K562 (cell line): Measurements from ENCODE around the gene TRNT1. TPM values are rescaled to one million over a fixed set of nuclear protein-coding genes. Genes with fewer than 3 reads are reported as not detected.

Experiments used
- BRF1 ChIP-seq: IDR thresholded peaks from 3 replicates; pipeline ENCODE4 v1.6.1; 2011; ENCODE audit warnings: borderline replicate concordance, mild to moderate bottlenecking; ENCODE audit not compliant: insufficient read length; ENCODE audit errors: extremely low read depth
- CTCF ChIP-seq, 3 experiments: IDR thresholded peaks in 2 of 3; conservative IDR thresholded peaks in 1 of 3; 2 replicates each; pipeline ENCODE4 v1.5.1; 2011 to 2012; ENCODE audit warnings: low read length in 3 of 3, mild to moderate bottlenecking in 3 of 3, control low read depth in 2 of 3, improper control_type of control experiment in 1 of 3, inconsistent platforms in 1 of 3, low read depth in 1 of 3, mixed read lengths in 1 of 3, moderate library complexity in 1 of 3; ENCODE audit not compliant: insufficient read depth in 2 of 3
- MGA ChIP-seq: fragments of 450-650 bp; IDR thresholded peaks from 2 replicates; pipeline ENCODE4 v1.6.1; 2016; ENCODE audit warnings: mild to moderate bottlenecking, moderate library complexity
- MYC ChIP-seq, 2 experiments: fragments of 250-450 bp in 1 of 2; sonication (Bioruptor Pico) in 1 of 2; IDR thresholded peaks; 2 replicates each; pipeline versions ENCODE4 v1.5.1 to v1.6.1; 2012 to 2021; ENCODE audit warnings: low read depth in 2 of 2, borderline replicate concordance in 1 of 2, improper control_type of control experiment in 1 of 2, low read length in 1 of 2, mild to moderate bottlenecking in 1 of 2, moderate library complexity in 1 of 2
- MYNN ChIP-seq, 2 experiments: sonication (generic); formaldehyde crosslinking in 1 of 2; IDR thresholded peaks; 2 replicates each; pipeline versions ENCODE4 v1.5.0 to v1.6.1; 2016 to 2020; ENCODE audit warnings: antibody characterized with exemption in 1 of 2, missing genetic modification reagents in 1 of 2
- NR2C2 ChIP-seq, 2 experiments: fragments of 200-800 bp in 1 of 2; sonication (Bioruptor generic) in 1 of 2; sonication (generic) in 1 of 2; formaldehyde crosslinking in 1 of 2; IDR thresholded peaks; 2 replicates each; pipeline versions ENCODE4 v1.6.1 to v1.8.0; 2016 to 2022; ENCODE audit warnings: mild to moderate bottlenecking in 1 of 2, missing compliant biosample characterization in 1 of 2, missing genetic modification characterization in 1 of 2, missing genetic modification reagents in 1 of 2
- PML ChIP-seq: IDR thresholded peaks from 2 replicates; pipeline ENCODE4 v1.6.1; 2012; ENCODE audit warnings: low read length, inconsistent platforms
- RNF219 ChIP-seq: fragments of 250-450 bp; sonication (Bioruptor Pico); IDR thresholded peaks from 2 replicates; pipeline ENCODE4 v1.5.0; 2022; ENCODE audit warnings: mild to moderate bottlenecking
- SIRT6 ChIP-seq: IDR thresholded peaks from one replicate; pipeline ENCODE4 v1.6.1; 2012; ENCODE audit warnings: low read depth, mild to moderate bottlenecking, control low read depth, inconsistent platforms, low read length, moderate library complexity
- TCF7 ChIP-seq: sonication (generic); IDR thresholded peaks from 2 replicates; pipeline ENCODE4 v1.6.1; 2016; ENCODE audit warnings: antibody characterized with exemption, borderline replicate concordance
- ZNF165 ChIP-seq: fragments of 250-450 bp; sonication (Bioruptor Pico); IDR thresholded peaks from 2 replicates; pipeline ENCODE4 v1.4.0; 2020; ENCODE audit warnings: borderline replicate concordance
- ZNF696 ChIP-seq: fragments of 250-450 bp; sonication (Bioruptor Pico); conservative IDR thresholded peaks from 2 replicates; pipeline ENCODE4 v1.4.0; 2020; ENCODE audit warnings: mild to moderate bottlenecking, moderate library complexity
- polyA plus RNA-seq, 8 experiments: library from polyadenylated mRNA; depleted of rRNA in 4 of 8; stranded (reverse) in 5 of 8; unstranded in 3 of 8; fragments of >200 nt; fragmentation: Nextera tagmentation in 2 of 8; fragmentation: Illumina TruSeq in 1 of 8; extraction: Ambion mirVana in 2 of 8; extraction: Trizol in 1 of 8; gene quantifications; 2 replicates each; pipeline versions ENCODE4 v1.2.1 to v1.2.3, GENCODE V29; 2011 to 2014; ENCODE audit warnings: inconsistent platforms in 1 of 8, missing spikeins in 1 of 8
- total RNA-seq, 7 experiments: library from RNA; depleted of rRNA in 6 of 7; stranded (reverse); fragments of >200 nt in 6 of 7; fragmentation: Illumina TruSeq in 2 of 7; extraction: Trizol in 2 of 7; gene quantifications; 2 replicates each; pipeline versions ENCODE4 v1.2.1 to v1.2.3, GENCODE V29; 2011 to 2021; ENCODE audit warnings: low replicate concordance in 1 of 7

The TRNT1 gene
- total and polyA plus RNA-seq, 9 of the 15 experiments (the other 6 are each of a cell fraction or from before 2014, with no cell fraction given): 38.1 to 58.2 (median 47.4) TPM

GRCh38 chr3:3107858-3108257, 18.9 kb upstream of the TRNT1 start (continued):
- TF ChIP-seq MGA: no peak
- no peak for TF ChIP-seq MYNN (IDR thresholded peaks at IDR 0.05)
- no peak for TF ChIP-seq MYNN (CRISPR knock-in tag; IDR thresholded peaks at IDR 0.05)
- no peak for TF ChIP-seq PML
- TF ChIP-seq MYC (IDR thresholded peaks at IDR 0.05; ENCODE audit: low read depth, low read length): no peak
- TF ChIP-seq MYC (CRISPR knock-in tag; IDR thresholded peaks at IDR 0.05; ENCODE audit: borderline replicate concordance, low read depth): no peak
- no peak for TF ChIP-seq SIRT6
- no peak for TF ChIP-seq ZNF165 (CRISPR knock-in tag)
- no peak for TF ChIP-seq TCF7
- no peak for TF ChIP-seq ZNF696 (CRISPR knock-in tag)
- no peak for TF ChIP-seq RNF219 (CRISPR knock-in tag)
- no peak for TF ChIP-seq NR2C2 (CRISPR knock-in tag; IDR thresholded peaks at IDR 0.05)
- TF ChIP-seq NR2C2 (tag; IDR thresholded peaks at IDR 0.05): no peak
- TF ChIP-seq BRF1: no peak
- no peak for TF ChIP-seq CTCF (IDR thresholded peaks at IDR 0.05 in 2 of 3, conservative IDR thresholded peaks at IDR 0.05 in 1 of 3; ENCODE audit: insufficient read depth in 2 of 3, low read depth in 1 of 3, low read length in 3 of 3)
